Stomach (tissue), 9 donors: ENCODE measurements around the gene RAB13. TPM values are rescaled to one million over a fixed set of nuclear protein-coding genes. Genes with fewer than 3 reads are reported as not detected.

Source experiments
- DNase-seq, 2 donors: peaks; one replicate each; pipeline versions ENCODE4 v3.0.0 to v3.0.0-alpha.2; 2013 to 2019
- H3K27ac ChIP-seq, 5 donors: fragments of 200-600 bp in 4 of 5; sonication (generic) in 4 of 5; one replicate each; pipeline ENCODE4 v1.5.1; 2013 to 2019; ENCODE audit warnings: mild to moderate bottlenecking in 1 of 5, moderate library complexity in 1 of 5
- H3K27me3 ChIP-seq, 3 donors: fragments of 200-600 bp; sonication (generic); one replicate each; pipeline ENCODE4 v1.5.1; 2017 to 2019; ENCODE audit warnings: mixed run types in 1 of 3
- H3K36me3 ChIP-seq, 4 donors: fragments of 200-600 bp; sonication (generic); 1 replicate in 3 of 4; 2 replicates in 1 of 4; pipeline ENCODE4 v1.5.1; 2016 to 2019
- H3K4me1 ChIP-seq, 4 donors: fragments of 200-600 bp; sonication (generic); one replicate each; pipeline ENCODE4 v1.5.1; 2016 to 2019
- H3K4me3 ChIP-seq, 4 donors: fragments of 200-600 bp; sonication (generic) in 3 of 4; one replicate each; pipeline ENCODE4 v1.5.1; 2016 to 2019; ENCODE audit warnings: mild to moderate bottlenecking in 1 of 4
- H3K9me3 ChIP-seq, 4 donors: fragments of 200-600 bp; sonication (generic); one replicate each; pipeline ENCODE4 v1.5.1; 2016 to 2019
- CTCF ChIP-seq, 7 experiments: fragments of 450-650 bp in 4 of 7; fragments of 200-600 bp in 3 of 7; sonication (generic) in 3 of 7; IDR thresholded peaks; one replicate each; pipeline ENCODE4 v1.5.1; 2016 to 2019; ENCODE audit warnings: antibody characterized with exemption in 7 of 7, control low read depth in 2 of 7, mild to moderate bottlenecking in 1 of 7
- EP300 ChIP-seq: sonication (generic); formaldehyde crosslinking; IDR thresholded peaks from one replicate; pipeline ENCODE4 v1.6.1; 2017; ENCODE audit warnings: antibody characterized with exemption
- POLR2A ChIP-seq, 4 donors: fragments of 450-650 bp; IDR thresholded peaks; one replicate each; pipeline ENCODE4 v1.6.1; 2016; ENCODE audit warnings: antibody characterized with exemption in 4 of 4, control low read depth in 2 of 4, mild to moderate bottlenecking in 1 of 4, moderate library complexity in 1 of 4
- POLR2AphosphoS5 ChIP-seq, 3 donors: sonication (generic); formaldehyde crosslinking; IDR thresholded peaks; one replicate each; pipeline ENCODE4 v1.6.1; 2016; ENCODE audit warnings: antibody characterized with exemption in 3 of 3
- WGBS, 5 donors: extraction: QIAGEN DNeasy Blood & Tissue Kit in 3 of 5; methylation state at CpG; one replicate each; pipeline versions ENCODE4 v1.1.5 to v1.1.7; 2013 to 2018; 5-methylcytosine and 5-hydroxymethylcytosine counted together
- intact Hi-C: fragments of 100-400 bp; cut with DNase I; formaldehyde crosslinking; loops from one replicate; pipeline ENCODE4 v1.15.1; 2023; ENCODE audit warnings: low total_unique reads
- polyA plus RNA-seq, 3 donors: library from polyadenylated mRNA; stranded (reverse); fragments of 200-250 nt; gene quantifications; one replicate each; pipeline ENCODE4 v1.2.3, GENCODE V29; 2013
- total RNA-seq, 5 donors: library from RNA; depleted of rRNA; stranded (reverse); fragments of >200 nt; gene quantifications; one replicate each; pipeline versions ENCODE4 v1.1.0 to v1.2.3, GENCODE V29; 2014 to 2016
- donor health status: healthy with polysubstance abuse.
- donor health status: Bipolar disorder and iron deficiency.
- donor health status: healthy.

The RAB13 gene
- total and polyA plus RNA-seq, 8 donors: 35.5 to 730 (median 73.3) TPM

GRCh38 chr1:153940756-153941155 is 45.4 kb downstream of the RAB13 start:
- WGBS, 5 donors: 86 to 96% (median 93%) methylated on average over 6 to 8 of the region's 8 CpGs
- intact Hi-C loops: loop anchor here (10.0 kb wide), 1 partner anchor 146 kb away; no protein-coding TSS in a partner anchor

GRCh38 chr1:153939476-153939875 is 46.7 kb downstream of the RAB13 start:
- Histone ChIP-seq H3K27me3 (no peaks in the 10 kb centered on the region), H3K9me3 (no peaks in the 10 kb centered on the region), H3K36me3 (peaks cover 62 to 95% (median 93%) of the 10 kb centered on the region in 4 donors), H3K4me3 (no peak overlapping the region), H3K4me1 (peaks cover 0 to 16% (median 8%) of the 10 kb centered on the region in 4 donors), H3K27ac (no peak overlapping the region)
- intact Hi-C loops: no loop called here
- DNase-seq: no peak
- no peak for TF ChIP-seq POLR2AphosphoS5 (IDR thresholded peaks at IDR 0.05)
- TF ChIP-seq POLR2A (IDR thresholded peaks at IDR 0.05): no peak
- TF ChIP-seq CTCF (IDR thresholded peaks at IDR 0.05): no peak
- no peak for TF ChIP-seq EP300
- WGBS, 5 donors: 89 to 97% (median 94%) methylated on average over 10 to 12 of the region's 12 CpGs

More at GRCh38 chr1:153940756-153941155, 45.4 kb downstream of the RAB13 start:
- Histone ChIP-seq H3K4me3 (no peak overlapping the region), H3K27ac (no peak overlapping the region), H3K27me3 (no peaks in the 10 kb centered on the region), H3K9me3 (no peaks in the 10 kb centered on the region), H3K4me1 (peaks cover 9 to 29% (median 18%) of the 10 kb centered on the region in 4 donors), H3K36me3 (peaks cover 49 to 82% (median 80%) of the 10 kb centered on the region in 4 donors)
- DNase-seq: no peak
- TF ChIP-seq EP300 (no peak), POLR2A (IDR thresholded peaks at IDR 0.05) (no peak), POLR2AphosphoS5 (IDR thresholded peaks at IDR 0.05) (no peak), CTCF (IDR thresholded peaks at IDR 0.05) (no peak)

- Histone ChIP-seq H3K9me3 (no peaks in the 10 kb centered on the region), H3K4me1 (peaks cover 0 to 12% (median 5%) of the 10 kb centered on the region in 4 donors), H3K36me3 (peaks cover 66 to 96% (median 96%) of the 10 kb centered on the region in 4 donors), H3K4me3 (no peak overlapping the region), H3K27me3 (no peaks in the 10 kb centered on the region), H3K27ac (no peak overlapping the region)
- 88 to 96% (median 92%) methylated on average over 3 of the region's 3 CpGs for WGBS, 5 donors
- DNase-seq: no peak
- TF ChIP-seq POLR2AphosphoS5 (IDR thresholded peaks at IDR 0.05) (no peak), CTCF (IDR thresholded peaks at IDR 0.05) (no peak), POLR2A (IDR thresholded peaks at IDR 0.05) (no peak), EP300 (no peak)
- intact Hi-C loops: no loop called here
Measured at GRCh38 chr1:153938996-153939395, 47.1 kb downstream of the RAB13 start.

- no peaks in the 10 kb centered on the region for H3K9me3 ChIP-seq
- H3K36me3 ChIP-seq: peaks cover 83 to 100% (median 99%) of the 10 kb centered on the region in 4 donors
Measured at GRCh38 chr1:153937331-153937730, 48.8 kb downstream of the RAB13 start.

More at GRCh38 chr1:153937331-153937730, 48.8 kb downstream of the RAB13 start:
- Histone ChIP-seq H3K4me1 (no peaks in the 10 kb centered on the region), H3K27ac (no peak overlapping the region), H3K27me3 (no peaks in the 10 kb centered on the region), H3K4me3 (no peak overlapping the region)
- DNase-seq: no peak
- WGBS, 5 donors: 92 to 97% (median 97%) methylated on average over 7 to 10 of the region's 10 CpGs
- TF ChIP-seq POLR2A (IDR thresholded peaks at IDR 0.05): no peak
- no peak for TF ChIP-seq EP300
- TF ChIP-seq CTCF (IDR thresholded peaks at IDR 0.05): no peak
- no peak for TF ChIP-seq POLR2AphosphoS5 (IDR thresholded peaks at IDR 0.05)
- intact Hi-C loops: no loop called here
